ENCODE measurements around the gene MYH15. TPM values are rescaled to one million over a fixed set of nuclear protein-coding genes. Genes with fewer than 3 reads are reported as not detected.

The MYH15 gene
- total RNA-seq, 1 experiment from 2014 or later = 0.09 TPM

- no peak for TF ChIP-seq STAT6 (CRISPR knock-in tag; conservative IDR thresholded peaks at IDR 0.05; ENCODE audit: low read depth)
- no peak for TF ChIP-seq ZMAT4 (CRISPR knock-in tag; IDR thresholded peaks at IDR 0.05)
- no peak for TF ChIP-seq ELF4 (CRISPR knock-in tag; IDR thresholded peaks at IDR 0.05; ENCODE audit: low read depth)
- no peak for TF ChIP-seq GABPB1 (CRISPR knock-in tag; IDR thresholded peaks at IDR 0.05)
- TF ChIP-seq ATF3 (CRISPR knock-in tag; conservative IDR thresholded peaks at IDR 0.05) = no peak
- no peak for TF ChIP-seq CREB1 (CRISPR knock-in tag; IDR thresholded peaks at IDR 0.05)
- TF ChIP-seq FOXP1 (CRISPR knock-in tag; IDR thresholded peaks at IDR 0.05; ENCODE audit: borderline replicate concordance) = no peak
- no peak for TF ChIP-seq SMAD3 (CRISPR knock-in tag; IDR thresholded peaks at IDR 0.05; ENCODE audit: borderline replicate concordance)
- TF ChIP-seq AFF4 (CRISPR knock-in tag; IDR thresholded peaks at IDR 0.05; ENCODE audit: borderline replicate concordance) = no peak
These were observed 133.0 kb downstream of the MYH15 start (continued) for GRCh38 chr3:108377384-108377783.

- DNase-seq (ENCODE audit: low spot score) (no peak), ATAC-seq (no peak; the same call in 1 of the 2 replicates)
- Mint-ChIP-seq H3K27me3 (ENCODE audit: low read depth) (peaks cover 2% of the 10 kb centered on the region; the same call in 1 of the 2 replicates), H3K4me1 (peaks cover 21% of the 10 kb centered on the region), H3K4me3 (no peak overlapping the region), H3K36me3 (no peaks in the 10 kb centered on the region), H3K9me3 (peaks cover 3% of the 10 kb centered on the region), H3K27ac (peak overlapping the region; percentile 34; the same call in 1 of the 2 replicates)
- ChIA-PET POLR2A (no interaction called here), CTCF (no interaction called here)
- TF ChIP-seq ZNF121 (CRISPR knock-in tag; IDR thresholded peaks at IDR 0.05) (no peak), TEAD1 (CRISPR knock-in tag; IDR thresholded peaks at IDR 0.05) (no peak), HMGXB4 (CRISPR knock-in tag; IDR thresholded peaks at IDR 0.05) (no peak), ATF3 (CRISPR knock-in tag; conservative IDR thresholded peaks at IDR 0.05) (no peak), SMAD3 (CRISPR knock-in tag; IDR thresholded peaks at IDR 0.05; ENCODE audit: borderline replicate concordance) (no peak), NR2C2 (CRISPR knock-in tag; IDR thresholded peaks at IDR 0.05) (no peak), PRRX2 (CRISPR knock-in tag; IDR thresholded peaks at IDR 0.05) (no peak), NR1H2 (CRISPR knock-in tag; IDR thresholded peaks at IDR 0.05) (no peak), ATF2 (CRISPR knock-in tag; IDR thresholded peaks at IDR 0.05; ENCODE audit: borderline replicate concordance, low read depth) (no peak), FOXK1 (CRISPR knock-in tag; IDR thresholded peaks at IDR 0.05) (no peak), ZBTB43 (CRISPR knock-in tag; IDR thresholded peaks at IDR 0.05) (no peak)
These were observed 134.4 kb downstream of the MYH15 start for GRCh38 chr3:108376026-108376425.
